GM12878 (cell line): Measurements from ENCODE around the gene TPRKB.
A peak's percentile ranks its signal among the peaks of the same experiment; 100 is the strongest.

Source experiments
- CHD2 ChIP-seq: IDR thresholded peaks from 2 replicates; pipeline ENCODE4 v1.6.1; 2011; ENCODE audit warnings: low read depth, low read length, improper control_type of control experiment, borderline replicate concordance
- SMAD1 ChIP-seq: fragments of 450-650 bp; IDR thresholded peaks from 2 replicates; pipeline ENCODE4 v1.6.1; 2018; ENCODE audit warnings: mild to moderate bottlenecking, low read depth; ENCODE audit not compliant: partially characterized antibody
- SMARCA5 ChIP-seq: fragments of 450-650 bp; IDR thresholded peaks from 2 replicates; pipeline ENCODE4 v1.6.1; 2017; ENCODE audit warnings: mild to moderate bottlenecking
- TF ChIP-seq, protein P1 (sequence below), 3 experiments: IDR thresholded peaks in 2 of 3; conservative IDR thresholded peaks in 1 of 3; 2 replicates each; pipeline ENCODE4 v1.5.1; 2011; ENCODE audit warnings: low read depth in 3 of 3, low read length in 3 of 3, mild to moderate bottlenecking in 3 of 3, control low read depth in 2 of 3, moderate library complexity in 2 of 3, inconsistent platforms in 1 of 3, mixed read lengths in 1 of 3; ENCODE audit not compliant: control insufficient read depth in 2 of 3, insufficient read depth in 1 of 3; ENCODE audit errors: extremely low read depth in 1 of 3

DNA sequence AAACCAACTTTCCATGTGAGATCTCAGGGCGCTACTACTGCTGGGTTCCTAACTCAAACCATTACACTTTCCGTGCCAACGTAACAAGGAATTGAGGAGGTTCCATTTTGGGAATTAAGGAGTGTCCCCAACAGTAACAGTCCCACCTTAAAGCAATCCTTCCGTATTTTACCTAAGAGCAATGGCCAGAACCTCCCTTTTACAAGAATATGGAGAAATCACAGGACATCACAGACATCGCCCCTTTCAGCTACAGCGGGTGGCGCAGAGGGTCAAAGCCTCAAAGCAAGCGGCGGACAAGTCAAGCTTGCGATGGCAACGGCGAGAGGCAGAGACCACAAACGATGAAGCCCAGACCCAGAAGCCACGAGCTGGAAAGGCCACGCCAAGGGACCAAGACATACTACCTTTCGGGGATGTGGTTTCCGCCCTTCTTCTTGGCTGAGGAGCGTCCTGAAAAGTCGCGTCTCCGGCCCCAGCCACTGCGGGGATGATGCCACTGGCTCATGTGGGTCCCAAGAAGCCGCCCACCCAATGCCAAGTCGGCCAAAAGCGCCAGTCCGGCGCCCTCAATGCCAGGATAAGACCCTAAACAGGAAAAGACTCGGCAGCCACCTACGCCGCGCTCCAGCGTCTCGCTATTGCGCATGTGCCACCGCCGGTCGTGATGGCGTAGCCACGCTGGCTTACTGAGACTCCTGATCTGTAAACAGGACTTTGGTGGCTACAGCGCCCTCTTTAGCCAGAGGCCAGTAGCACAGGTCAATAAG is 42.5 kb upstream of the TPRKB start, which contains the start of gene DUSP11:
- peak; percentile 58 for TF ChIP-seq SMAD1
- TF ChIP-seq CHD2, result no peak
- peak; percentile 85; the same call in 1 of the 2 replicates for TF ChIP-seq SMARCA5
- TF ChIP-seq, protein P1, sequence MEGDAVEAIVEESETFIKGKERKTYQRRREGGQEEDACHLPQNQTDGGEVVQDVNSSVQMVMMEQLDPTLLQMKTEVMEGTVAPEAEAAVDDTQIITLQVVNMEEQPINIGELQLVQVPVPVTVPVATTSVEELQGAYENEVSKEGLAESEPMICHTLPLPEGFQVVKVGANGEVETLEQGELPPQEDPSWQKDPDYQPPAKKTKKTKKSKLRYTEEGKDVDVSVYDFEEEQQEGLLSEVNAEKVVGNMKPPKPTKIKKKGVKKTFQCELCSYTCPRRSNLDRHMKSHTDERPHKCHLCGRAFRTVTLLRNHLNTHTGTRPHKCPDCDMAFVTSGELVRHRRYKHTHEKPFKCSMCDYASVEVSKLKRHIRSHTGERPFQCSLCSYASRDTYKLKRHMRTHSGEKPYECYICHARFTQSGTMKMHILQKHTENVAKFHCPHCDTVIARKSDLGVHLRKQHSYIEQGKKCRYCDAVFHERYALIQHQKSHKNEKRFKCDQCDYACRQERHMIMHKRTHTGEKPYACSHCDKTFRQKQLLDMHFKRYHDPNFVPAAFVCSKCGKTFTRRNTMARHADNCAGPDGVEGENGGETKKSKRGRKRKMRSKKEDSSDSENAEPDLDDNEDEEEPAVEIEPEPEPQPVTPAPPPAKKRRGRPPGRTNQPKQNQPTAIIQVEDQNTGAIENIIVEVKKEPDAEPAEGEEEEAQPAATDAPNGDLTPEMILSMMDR (IDR thresholded peaks at IDR 0.05 in 2 of 3, conservative IDR thresholded peaks at IDR 0.05 in 1 of 3; ENCODE audit: control insufficient read depth in 2 of 3, extremely low read depth in 1 of 3, insufficient read depth in 1 of 3, low read depth in 3 of 3, low read length in 3 of 3), result peak; percentile 95 to 97 (median 97); a peak in 5 of 6 replicates
